GM21619 (cell line): Measurements from ENCODE around the gene CST1.

Source experiments
- ATAC-seq: cut with Tn5 transposase; IDR thresholded peaks from one replicate; pipeline ENCODE4 v1.9.1; 2021; ENCODE audit not compliant: unreplicated experiment

Gene CST1

DNA sequence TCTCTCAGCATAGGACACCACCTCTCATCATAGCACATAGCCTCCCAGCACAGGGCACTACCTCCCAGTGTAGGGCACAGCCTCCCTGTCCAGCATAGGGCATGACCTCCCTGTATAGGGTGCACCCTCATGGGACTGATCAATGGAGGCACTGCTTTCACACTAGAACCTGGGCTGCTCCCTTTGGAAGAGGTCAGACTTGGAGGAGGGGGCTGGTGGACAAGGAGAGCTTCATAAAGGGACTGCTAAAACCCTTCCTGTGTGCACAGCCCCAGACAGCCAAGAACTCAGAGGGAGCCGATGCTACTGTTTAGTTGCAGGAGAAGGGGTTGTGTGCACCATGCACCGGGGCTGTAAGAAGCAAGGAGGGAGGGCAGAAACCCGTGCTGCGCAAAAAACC lies 40.0 kb downstream of the CST1 start:
- ATAC-seq: no peak

- ATAC-seq: no peak
Observed at GRCh38 chr20:23705895-23706294, 44.8 kb downstream of the CST1 start.

DNA sequence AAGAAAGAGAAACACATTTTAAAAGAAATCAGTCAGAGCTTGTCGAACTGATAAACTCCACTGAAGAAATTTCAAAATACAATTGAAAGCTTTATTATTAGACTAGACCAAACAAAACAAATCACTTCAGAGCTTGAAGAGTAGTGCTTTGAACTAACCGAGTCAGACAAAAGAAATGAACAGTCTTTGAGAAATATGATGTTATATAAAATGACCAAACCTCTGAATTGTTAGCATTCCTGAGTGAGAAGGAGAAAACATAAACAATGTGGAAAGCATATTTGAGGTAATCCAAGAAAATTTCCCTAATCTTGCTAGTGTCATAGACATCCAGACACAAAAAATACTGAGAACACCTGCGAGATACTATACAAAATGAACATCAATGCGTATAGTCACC lies 48.7 kb downstream of the CST1 start:
- ATAC-seq: no peak

GRCh38 chr20:23700931-23701330 lies 49.8 kb downstream of the CST1 start:
- ATAC-seq: no peak

DNA sequence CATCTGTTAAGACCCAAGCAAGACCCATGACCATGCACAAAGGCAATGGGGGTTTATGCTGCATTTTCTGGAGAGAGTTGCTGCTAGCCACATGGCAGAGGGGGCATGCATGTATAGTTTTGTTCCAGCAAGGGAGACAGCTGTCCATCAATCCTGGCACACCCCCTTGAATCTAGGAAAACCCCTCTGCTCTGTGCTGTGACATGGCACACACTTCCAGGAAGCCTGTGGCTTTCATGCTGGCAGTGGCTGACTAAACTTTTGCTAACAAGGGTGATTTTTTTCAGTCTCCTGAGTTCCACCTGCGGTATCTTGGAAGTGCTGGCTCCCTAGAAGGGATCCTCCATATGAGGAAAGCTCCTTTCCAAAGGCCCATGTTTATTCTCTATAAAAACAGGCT lies 52.8 kb downstream of the CST1 start:
- no peak for ATAC-seq
